Pancreas (tissue), 10 donors: ENCODE results near the gene EGF. TPM values are rescaled to one million over a fixed set of nuclear protein-coding genes. Genes with fewer than 3 reads are reported as not detected.

Experiments used
- ATAC-seq, 4 donors: fragments of 200-7000 bp; cut with Tn5 transposase; one replicate each; pipeline versions ENCODE4 v1.8.0 to v1.9.1; 2020; ENCODE audit warnings: mild to moderate bottlenecking in 4 of 4, moderate library complexity in 4 of 4
- DNase-seq, 6 donors: peaks; one replicate each; pipeline ENCODE4 v3.0.0-alpha.2; 2020
- FAIRE-seq: peaks from 2 replicates; lab custom pipeline; 2012; peaks lifted over from hg19 to GRCh38; lab: Jason Lieb, UNC
- H3K27ac ChIP-seq, 4 donors: fragments of 200-600 bp; sonication (generic); 1 replicate in 3 of 4; 2 replicates in 1 of 4; pipeline versions ENCODE4 v1.5.0 to v1.8.0; 2020
- H3K27me3 ChIP-seq, 4 donors: fragments of 200-600 bp; one replicate each; pipeline ENCODE4 v1.8.0; 2021
- H3K36me3 ChIP-seq, 3 donors: fragments of 200-600 bp; sonication (generic) in 1 of 3; one replicate each; pipeline versions ENCODE4 v1.5.0 to v1.8.0; 2020 to 2021
- H3K4me1 ChIP-seq, 3 donors: fragments of 200-600 bp; one replicate each; pipeline ENCODE4 v1.8.0; 2021
- H3K4me3 ChIP-seq, 4 donors: fragments of 200-600 bp; sonication (generic) in 2 of 4; one replicate each; pipeline versions ENCODE4 v1.5.0 to v1.8.0; 2020 to 2021
- H3K9me3 ChIP-seq, 4 donors: fragments of 200-600 bp; one replicate each; pipeline ENCODE4 v1.8.0; 2021
- CTCF ChIP-seq, 4 donors: fragments of 200-600 bp; sonication (generic) in 3 of 4; IDR thresholded peaks; one replicate each; pipeline versions ENCODE4 v1.5.0 to v1.8.0; 2021; ENCODE audit warnings: antibody characterized with exemption in 4 of 4
- WGBS, 2 donors: extraction: QIAGEN DNeasy Blood & Tissue Kit; methylation state at CpG; one replicate each; pipeline ENCODE4 v1.1.7; 2013; 5-methylcytosine and 5-hydroxymethylcytosine counted together
- intact Hi-C, 3 donors: fragments of 100-400 bp; cut with DNase I; formaldehyde crosslinking; loops; one replicate each; pipeline versions ENCODE4 v1.11.1 to v1.14.2; 2022
- polyA plus RNA-seq, 2 donors: library from polyadenylated mRNA; stranded (reverse); fragments of 200-250 nt; gene quantifications; one replicate each; pipeline ENCODE4 v1.2.3, GENCODE V29; 2013
- total RNA-seq, 6 donors: library from RNA; stranded (reverse); fragmentation: NEBNext Ultra II Directional in 4 of 6; extraction: Animal tissue kit (Norgen Biotek cat#: 25700) in 4 of 6; gene quantifications; one replicate each; pipeline versions ENCODE4 v1.2.1 to v1.2.4, GENCODE V29; 2021 to 2023
- donor health status: healthy with polysubstance abuse.
- donor health status: DM: no; HTN: no; CAD: no; lungs with moderate emphysema.
- donor health status: DM: no; HTN: no; CAD: no.
- donor health status: control.
- donor health status: control.
- donor health status: Bipolar disorder and iron deficiency.
- donor health status: DM: yes; HTN: yes; CAD: no.
- donor health status: DM: no; HTN: no; CAD: no.
- donor health status: DM: no; HTN: no; CAD: no.
- donor health status: DM: yes; HTN: yes; CAD: no.

EGF gene
- total and polyA plus RNA-seq, 8 donors, result 12.8 to 67.2 (median 23.1) TPM

DNA sequence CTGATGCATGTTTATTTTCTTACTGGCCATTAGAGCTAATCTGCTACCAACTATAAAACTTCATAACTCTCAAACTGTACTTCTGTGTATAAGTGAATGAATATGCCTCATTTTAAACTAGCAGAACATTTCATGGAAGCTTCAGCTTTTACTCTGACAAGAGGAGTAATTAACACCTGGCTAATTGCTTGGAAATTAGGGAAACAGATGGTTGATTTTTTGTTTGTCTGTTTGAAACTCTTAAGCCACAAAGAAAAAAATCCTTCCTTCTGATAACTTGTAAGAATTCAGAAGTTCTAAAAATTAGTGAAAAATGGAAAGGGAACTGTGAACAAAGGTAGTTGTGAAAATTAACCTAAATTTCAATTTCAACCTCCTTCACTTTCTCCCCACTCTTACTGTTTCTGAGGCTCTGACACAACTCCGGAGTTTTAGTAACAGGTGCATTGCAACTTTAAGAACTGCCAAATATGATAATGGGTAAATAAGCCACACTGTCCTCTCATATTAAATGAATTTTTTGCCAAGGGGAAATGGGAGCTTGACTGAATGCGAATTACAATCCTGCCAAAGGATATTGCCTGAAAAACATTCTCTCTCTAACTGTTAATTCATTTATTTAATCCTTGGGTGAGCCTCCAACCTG lies 1.0 kb downstream of the EGF start:
- H3K27me3 ChIP-seq, result no peaks in the 10 kb centered on the region
- peaks cover 0 to 22% (median 7%) of the 10 kb centered on the region in 3 donors for H3K4me1 ChIP-seq
- FAIRE-seq (no peak), ATAC-seq (peak; percentile 48 to 67 (median 61)), DNase-seq (no peak)
- H3K9me3 ChIP-seq, result no peaks in the 10 kb centered on the region
- peak overlapping the region; percentile 7 to 51 (median 34) for H3K4me3 ChIP-seq
- 34% methylated on average over 2 of the region's 2 CpGs for WGBS, 2 donors
- TF ChIP-seq CTCF (IDR thresholded peaks at IDR 0.05), result no peak
- no peaks in the 10 kb centered on the region for H3K36me3 ChIP-seq
- peak overlapping the region; percentile 30 to 88 (median 64) for H3K27ac ChIP-seq
- intact Hi-C loops, result no loop called here

DNA sequence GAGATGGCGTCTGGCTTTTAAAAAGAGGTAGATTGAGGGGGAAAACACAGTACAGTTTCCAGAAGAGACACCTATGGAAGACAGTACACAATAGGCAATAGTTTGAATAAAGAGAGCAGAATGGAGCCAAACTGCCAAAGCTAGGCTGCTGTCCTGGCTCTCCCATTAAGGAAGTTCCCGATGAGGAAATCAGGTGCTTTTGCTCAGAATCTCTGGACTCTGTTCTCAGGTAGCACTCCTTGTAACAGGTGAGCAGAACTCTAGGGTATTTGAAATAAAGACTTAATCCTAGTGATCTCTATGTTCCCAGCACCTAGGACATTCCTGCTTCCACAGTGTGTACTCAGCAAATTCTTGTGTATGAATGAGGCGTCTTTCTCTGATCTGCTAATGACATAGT lies 1.6 kb downstream of the EGF start:
- intact Hi-C loops, result no loop called here
- no peaks in the 10 kb centered on the region for H3K9me3 ChIP-seq
- 26 to 29% methylated on average over 3 of the region's 3 CpGs for WGBS, 2 donors
- FAIRE-seq, result no peak
- H3K4me3 ChIP-seq, result peak overlapping the region; percentile 7 to 51 (median 34)
- no peaks in the 10 kb centered on the region for H3K36me3 ChIP-seq
- ATAC-seq, result peak; percentile 27 to 45 (median 41)
- DNase-seq, result peak in 1 of 6 donors; percentile 23
- H3K27me3 ChIP-seq, result no peaks in the 10 kb centered on the region
- TF ChIP-seq CTCF (IDR thresholded peaks at IDR 0.05), result no peak
- H3K27ac ChIP-seq, result peak overlapping the region; percentile 30 to 88 (median 64)
- peaks cover 0 to 25% (median 7%) of the 10 kb centered on the region in 3 donors for H3K4me1 ChIP-seq

- Histone ChIP-seq H3K4me1 (peaks cover 0 to 25% (median 7%) of the 10 kb centered on the region in 3 donors), H3K9me3 (no peaks in the 10 kb centered on the region), H3K4me3 (peak overlapping the region; percentile 3 to 51 (median 34)), H3K27ac (peak overlapping the region in 3 of 4 donors; percentile 4 to 88 (median 85)), H3K27me3 (no peaks in the 10 kb centered on the region), H3K36me3 (no peaks in the 10 kb centered on the region)
- no peak for TF ChIP-seq CTCF (IDR thresholded peaks at IDR 0.05)
- ATAC-seq (peak; percentile 8 to 23 (median 14)), FAIRE-seq (no peak), DNase-seq (no peak)
- WGBS, 2 donors, result 32 to 34% methylated on average over 8 of the region's 8 CpGs
- intact Hi-C loops, result no loop called here
Measured at GRCh38 chr4:109915385-109916026, 2.8 kb downstream of the EGF start.

- intact Hi-C loops, result no loop called here
- ATAC-seq (peak in 2 of 4 donors; percentile 19 to 28), DNase-seq (no peak), FAIRE-seq (no peak)
- TF ChIP-seq CTCF (IDR thresholded peaks at IDR 0.05), result no peak
- peaks cover 0 to 25% (median 7%) of the 10 kb centered on the region in 3 donors for H3K4me1 ChIP-seq
- no peaks in the 10 kb centered on the region for H3K36me3 ChIP-seq
- H3K9me3 ChIP-seq, result no peaks in the 10 kb centered on the region
- H3K4me3 ChIP-seq, result peak overlapping the region in 2 of 4 donors; percentile 45 to 51
- H3K27ac ChIP-seq, result peak overlapping the region in 2 of 4 donors; percentile 85 to 88
- H3K27me3 ChIP-seq, result no peaks in the 10 kb centered on the region
- WGBS, 2 donors, result 23 to 36% methylated on average over 4 of the region's 4 CpGs
Measured at GRCh38 chr4:109916027-109916409, 3.3 kb downstream of the EGF start.
